HG02981 (cell line): ENCODE data around the gene ZFAND2A.
"Not testable (repeated sequence)": the region's sequence is repeated elsewhere in the genome, so short reads cannot be mapped to it uniquely, and the experiment has no call there.

ENCODE experiments used
- ATAC-seq: cut with Tn5 transposase; IDR thresholded peaks from one replicate; pipeline ENCODE4 v1.9.1; 2021; ENCODE audit warnings: mild to moderate bottlenecking, moderate library complexity; ENCODE audit not compliant: unreplicated experiment

ZFAND2A gene, protein sequence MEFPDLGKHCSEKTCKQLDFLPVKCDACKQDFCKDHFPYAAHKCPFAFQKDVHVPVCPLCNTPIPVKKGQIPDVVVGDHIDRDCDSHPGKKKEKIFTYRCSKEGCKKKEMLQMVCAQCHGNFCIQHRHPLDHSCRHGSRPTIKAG

DNA sequence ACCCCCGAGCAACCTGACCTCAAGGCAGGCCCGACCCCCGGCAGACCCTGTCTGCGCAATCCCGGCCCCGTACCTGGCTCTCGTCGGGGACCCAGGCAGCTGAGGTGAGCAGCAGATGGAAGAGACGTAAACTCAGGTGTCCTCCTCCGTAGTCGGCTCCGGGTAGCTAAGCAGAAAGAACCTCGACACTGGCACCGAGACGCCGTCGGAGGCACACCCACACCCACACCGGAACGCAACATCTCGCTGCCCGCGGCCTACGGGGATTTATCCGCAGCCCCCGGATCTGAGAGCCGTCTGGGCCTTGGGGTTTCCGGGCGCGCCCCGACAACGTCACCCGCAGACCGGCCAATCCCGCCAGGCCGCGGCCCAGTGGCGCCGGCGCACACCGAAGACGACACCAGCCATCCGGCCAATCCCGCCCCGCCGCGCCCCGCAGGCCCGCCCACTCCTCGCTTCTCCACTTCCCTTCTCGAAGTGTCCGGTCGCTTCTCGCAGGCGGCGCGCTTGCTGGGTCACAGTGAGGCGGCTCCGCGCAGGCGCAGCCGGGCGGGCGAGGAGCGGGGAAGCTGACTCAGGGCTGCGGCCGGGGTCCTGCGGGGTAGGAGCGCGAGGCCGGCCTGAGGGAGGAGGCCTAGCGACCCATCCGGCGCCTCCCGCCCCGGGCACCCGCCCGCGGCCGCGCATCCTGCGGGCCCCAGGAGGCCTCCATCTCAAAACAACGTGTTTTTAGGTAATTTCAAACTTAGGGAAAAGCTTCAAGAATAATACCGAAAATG, at the start of gene ZFAND2A:
ZFAND2A (minus strand) TSS at position 306 of the 779 bp plus-strand sequence. CDS start 1,984 bp downstream, outside the sequence.
- ATAC-seq = peak; percentile 95

DNA sequence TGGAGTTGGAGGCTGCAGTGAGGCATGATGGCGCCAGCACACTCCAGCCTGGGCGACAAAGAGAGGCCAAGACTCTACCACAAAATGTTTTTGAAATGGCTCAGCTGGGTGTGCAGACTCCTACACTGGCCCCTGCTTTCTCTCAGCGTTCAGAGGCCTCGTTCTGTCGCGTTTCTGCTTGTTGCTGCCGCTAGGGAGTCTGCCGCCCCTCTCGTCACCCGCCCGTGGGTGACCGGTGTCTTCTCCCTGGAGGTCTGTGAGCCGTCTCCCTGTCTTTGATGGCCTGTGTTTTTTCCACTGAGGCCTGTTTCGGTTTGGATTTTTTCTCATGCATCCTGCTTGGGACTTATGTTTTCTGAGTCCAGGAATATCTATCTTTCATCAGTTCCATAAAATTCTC, 49.1 kb upstream of the ZFAND2A start:
- no peak for ATAC-seq

GRCh38 chr7:1205742-1206141, 45.7 kb upstream of the ZFAND2A start:
- not testable (repeated sequence) for ATAC-seq

DNA sequence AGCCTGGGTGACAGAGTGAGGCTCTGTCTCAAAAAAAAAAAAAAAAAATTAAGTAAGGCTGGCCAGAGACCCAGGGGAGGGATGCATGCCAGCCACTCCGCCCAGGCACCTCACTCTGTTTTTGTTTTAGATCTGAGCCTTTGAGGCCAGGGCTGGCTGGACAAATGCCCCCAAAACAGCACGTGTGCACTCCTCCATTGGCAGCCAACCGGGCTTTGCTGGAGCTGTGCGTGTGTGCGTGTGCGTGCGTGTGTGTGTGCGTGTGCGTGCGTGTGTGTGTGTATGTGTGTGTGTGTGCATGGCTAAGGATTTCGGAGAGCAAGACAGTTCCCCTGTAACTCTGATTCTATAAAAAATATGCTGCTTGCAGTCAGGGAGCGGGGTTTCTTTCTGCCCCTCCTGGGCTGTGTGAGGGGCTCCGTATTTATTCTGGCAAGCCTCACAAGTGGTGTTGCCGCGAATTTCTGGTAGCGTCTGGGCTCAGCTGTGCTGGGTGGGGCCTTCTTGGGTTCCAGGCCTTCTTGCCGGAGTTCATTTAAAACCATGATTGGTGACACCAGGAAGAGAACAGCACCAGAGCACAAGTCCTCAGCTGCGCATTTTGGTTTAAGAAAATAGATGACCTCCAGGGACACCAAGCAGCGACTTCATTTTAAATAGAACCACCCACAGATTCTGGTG, 44.6 kb upstream of the ZFAND2A start:
- ATAC-seq = no peak

- not testable (repeated sequence) for ATAC-seq
Measured at GRCh38 chr7:1202914-1203313, 42.9 kb upstream of the ZFAND2A start.

DNA sequence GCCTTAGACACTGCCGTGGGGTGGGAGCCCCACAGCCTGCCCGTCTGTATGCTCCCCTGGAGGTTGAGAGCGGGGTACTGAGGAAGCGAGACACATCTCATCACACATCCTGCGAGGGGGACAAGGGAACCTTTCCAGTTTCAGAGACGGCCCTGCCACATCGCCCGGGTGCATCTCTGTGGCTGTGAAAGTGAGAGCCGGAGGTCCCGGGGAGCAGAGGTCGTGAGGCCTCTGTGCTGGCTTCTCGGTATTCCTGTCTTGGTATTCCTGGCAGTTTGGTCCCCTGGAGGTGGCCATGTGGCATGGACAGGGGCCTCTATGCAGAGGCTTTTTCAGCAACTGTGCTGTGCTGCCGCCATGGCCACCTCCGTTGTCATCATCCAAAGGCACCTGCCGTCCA, 41.9 kb upstream of the ZFAND2A start:
- no peak for ATAC-seq

GRCh38 chr7:1200045-1200444, 40.0 kb upstream of the ZFAND2A start:
- no peak for ATAC-seq

GRCh38 chr7:1197997-1198625, 38.1 kb upstream of the ZFAND2A start:
- no peak for ATAC-seq

DNA sequence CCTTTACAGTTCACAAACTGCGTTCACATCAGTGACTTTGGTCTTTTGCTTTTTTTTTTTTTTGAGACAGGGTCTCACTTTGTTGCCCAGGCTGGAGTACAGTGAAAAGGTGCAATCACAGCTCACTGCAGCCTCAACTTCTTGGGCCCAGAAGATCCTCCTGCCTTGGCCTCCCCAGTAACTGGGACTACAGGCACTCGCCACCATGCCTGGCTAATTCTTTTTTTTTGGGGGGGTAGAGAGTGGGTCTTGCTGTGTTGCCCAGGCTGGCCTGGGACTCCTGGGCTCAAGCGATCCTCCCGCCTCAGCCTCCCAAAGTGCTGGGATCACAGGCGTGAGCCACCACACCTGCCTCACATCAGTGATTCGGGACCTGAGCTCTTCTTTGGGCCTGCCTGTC, 37.0 kb upstream of the ZFAND2A start:
- no peak for ATAC-seq

DNA sequence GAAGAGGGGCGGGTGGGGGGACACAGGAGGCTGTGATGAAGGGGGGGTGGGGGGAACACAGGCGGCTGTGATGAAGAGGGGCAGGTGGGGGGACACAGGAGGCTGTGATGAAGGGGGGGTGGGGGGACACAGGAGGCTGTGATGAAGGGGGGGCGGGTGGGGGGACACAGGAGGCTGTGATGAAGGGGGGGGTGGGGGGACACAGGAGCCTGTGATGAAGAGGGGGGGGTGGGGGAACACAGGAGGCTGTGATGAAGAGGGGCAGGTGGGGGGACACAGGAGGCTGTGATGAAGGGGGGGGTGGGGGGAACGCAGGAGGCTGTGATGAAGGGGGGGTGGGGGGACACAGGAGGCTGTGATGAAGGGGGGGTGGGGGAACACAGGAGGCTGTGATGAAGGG, 36.4 kb upstream of the ZFAND2A start:
- ATAC-seq = not testable (repeated sequence)

GRCh38 chr7:1193593-1194424, 33.8 kb upstream of the ZFAND2A start:
- ATAC-seq = no peak

- no peak for ATAC-seq
Measured at GRCh38 chr7:1192171-1192676, 32.2 kb upstream of the ZFAND2A start.

GRCh38 chr7:1189986-1190772, 30.2 kb upstream of the ZFAND2A start:
- ATAC-seq = no peak

DNA sequence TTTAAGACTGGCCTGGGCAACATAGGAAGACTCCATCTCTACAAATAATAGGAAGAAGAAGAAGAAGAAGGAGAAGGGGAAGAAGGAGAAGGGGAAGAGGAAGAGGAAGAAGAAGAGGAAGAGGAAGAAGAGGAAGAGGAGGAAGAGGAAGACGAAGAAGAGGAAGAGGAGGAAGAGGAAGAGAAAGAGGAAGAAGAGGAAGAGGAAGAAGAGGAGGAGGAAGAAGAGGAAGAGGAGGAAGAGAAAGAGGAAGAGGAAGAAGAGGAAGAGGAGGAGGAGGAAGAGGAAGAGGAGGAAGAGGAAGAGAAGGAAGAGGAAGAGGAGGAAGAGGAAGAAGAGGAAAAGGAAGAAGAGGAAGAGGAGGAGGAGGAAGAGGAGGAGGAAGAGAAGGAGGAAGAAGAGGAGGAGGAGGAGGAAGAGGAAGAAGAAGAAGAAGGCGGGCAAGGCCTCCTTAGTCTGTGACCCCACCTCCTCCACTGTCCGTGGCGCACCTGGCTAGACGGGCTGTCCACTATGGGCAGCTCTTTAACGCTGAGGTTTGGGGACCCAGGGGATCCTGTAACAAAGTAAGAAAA, 28.8 kb upstream of the ZFAND2A start:
- no peak for ATAC-seq

- no peak for ATAC-seq
Measured at GRCh38 chr7:1187127-1187526, 27.1 kb upstream of the ZFAND2A start.

- no peak for ATAC-seq
Measured at GRCh38 chr7:1181640-1182039, 21.6 kb upstream of the ZFAND2A start.

DNA sequence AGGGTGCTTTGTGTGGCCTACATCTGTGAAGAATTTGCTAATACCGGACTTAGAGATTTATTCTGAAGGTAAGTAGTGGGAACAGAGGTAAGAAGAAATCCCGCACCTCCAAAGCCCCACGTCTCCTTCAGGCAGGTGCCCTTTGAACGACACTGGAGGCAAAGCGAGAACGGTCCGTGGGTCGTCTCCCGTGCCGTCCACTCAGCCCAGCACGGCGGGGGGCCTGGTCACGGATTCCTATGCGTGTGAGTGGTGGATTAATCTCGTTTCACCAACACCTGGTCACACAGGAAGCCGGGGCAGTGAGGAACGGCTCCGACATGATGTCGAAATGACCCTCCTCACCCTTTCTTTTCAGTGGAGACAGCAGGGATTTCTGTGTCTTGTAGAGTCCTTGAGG, 21.0 kb upstream of the ZFAND2A start:
- no peak for ATAC-seq

- ATAC-seq = no peak
Measured at GRCh38 chr7:1176891-1177373, 16.9 kb upstream of the ZFAND2A start.
